ENCODE data around the gene NEO1. TPM values are rescaled to one million over a fixed set of nuclear protein-coding genes. Genes with fewer than 3 reads are reported as not detected.

NEO1 gene
- total RNA-seq, 1 donor from 2014 or later: 30.3 TPM

DNA sequence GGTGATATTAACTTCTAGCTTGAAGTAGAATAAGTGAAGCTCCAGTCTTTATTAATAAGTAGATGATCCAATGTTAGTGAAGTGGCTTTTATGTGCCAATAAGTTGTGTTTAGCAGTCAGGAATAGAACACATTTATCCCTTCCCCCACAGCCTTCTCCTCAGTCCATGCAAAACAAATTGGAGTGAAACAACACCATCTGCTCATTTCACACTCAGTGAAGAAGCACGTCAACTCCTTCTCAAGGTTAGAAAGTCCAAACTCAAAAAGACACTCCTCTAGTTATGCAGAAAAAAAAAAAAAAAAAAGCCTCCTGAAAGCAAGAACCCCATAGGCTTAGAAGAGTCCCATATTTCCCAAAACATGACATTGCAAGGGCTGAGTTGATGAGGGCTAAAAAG, 18.0 kb upstream of the NEO1 start:
- H3K9ac ChIP-seq (ENCODE audit: low read length): no peak overlapping the region
- H3K79me2 ChIP-seq (ENCODE audit: insufficient read depth, low read length): no peaks in the 10 kb centered on the region
- Mint-ChIP-seq H3K9me3 (ENCODE audit: unreplicated experiment) (no peaks in the 10 kb centered on the region), H3K4me1 (ENCODE audit: low read depth, unreplicated experiment) (peaks cover 2% of the 10 kb centered on the region), H3K36me3 (ENCODE audit: low read depth, unreplicated experiment) (no peaks in the 10 kb centered on the region), H3K27me3 (ENCODE audit: low read depth, unreplicated experiment) (peaks cover 22% of the 10 kb centered on the region), H3K27ac (ENCODE audit: unreplicated experiment) (no peak overlapping the region), H3K4me3 (ENCODE audit: unreplicated experiment) (no peak overlapping the region)
- no peak overlapping the region for H2AFZ ChIP-seq (ENCODE audit: low read depth, low read length)
- peaks cover 2% of the 10 kb centered on the region for H3K27me3 ChIP-seq (ENCODE audit: insufficient read depth, low read length)
- TF ChIP-seq EZH2 (IDR thresholded peaks at IDR 0.05; ENCODE audit: insufficient read depth, low read length): no peak
- TF ChIP-seq, protein P1, sequence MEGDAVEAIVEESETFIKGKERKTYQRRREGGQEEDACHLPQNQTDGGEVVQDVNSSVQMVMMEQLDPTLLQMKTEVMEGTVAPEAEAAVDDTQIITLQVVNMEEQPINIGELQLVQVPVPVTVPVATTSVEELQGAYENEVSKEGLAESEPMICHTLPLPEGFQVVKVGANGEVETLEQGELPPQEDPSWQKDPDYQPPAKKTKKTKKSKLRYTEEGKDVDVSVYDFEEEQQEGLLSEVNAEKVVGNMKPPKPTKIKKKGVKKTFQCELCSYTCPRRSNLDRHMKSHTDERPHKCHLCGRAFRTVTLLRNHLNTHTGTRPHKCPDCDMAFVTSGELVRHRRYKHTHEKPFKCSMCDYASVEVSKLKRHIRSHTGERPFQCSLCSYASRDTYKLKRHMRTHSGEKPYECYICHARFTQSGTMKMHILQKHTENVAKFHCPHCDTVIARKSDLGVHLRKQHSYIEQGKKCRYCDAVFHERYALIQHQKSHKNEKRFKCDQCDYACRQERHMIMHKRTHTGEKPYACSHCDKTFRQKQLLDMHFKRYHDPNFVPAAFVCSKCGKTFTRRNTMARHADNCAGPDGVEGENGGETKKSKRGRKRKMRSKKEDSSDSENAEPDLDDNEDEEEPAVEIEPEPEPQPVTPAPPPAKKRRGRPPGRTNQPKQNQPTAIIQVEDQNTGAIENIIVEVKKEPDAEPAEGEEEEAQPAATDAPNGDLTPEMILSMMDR (IDR thresholded peaks at IDR 0.05; ENCODE audit: insufficient read depth, low read depth, low read length): no peak
- FAIRE-seq (no peak), DNase-seq (ENCODE audit: low read depth) (no peak)
- H3K36me3 ChIP-seq (ENCODE audit: insufficient read depth, low read length): no peaks in the 10 kb centered on the region
- H3K27ac ChIP-seq (ENCODE audit: low read depth, low read length): no peak overlapping the region
- H3K4me2 ChIP-seq (ENCODE audit: low read length): no peak overlapping the region
- no peaks in the 10 kb centered on the region for H3K4me1 ChIP-seq (ENCODE audit: insufficient read depth, low read length)
- H3K4me3 ChIP-seq (ENCODE audit: insufficient read depth, low read depth, low read length): no peak overlapping the region
- no peaks in the 10 kb centered on the region for H4K20me1 ChIP-seq (ENCODE audit: insufficient read depth, low read length)
- no peaks in the 10 kb centered on the region for H3K9me3 ChIP-seq (ENCODE audit: insufficient read depth, low read depth, low read length)

DNA sequence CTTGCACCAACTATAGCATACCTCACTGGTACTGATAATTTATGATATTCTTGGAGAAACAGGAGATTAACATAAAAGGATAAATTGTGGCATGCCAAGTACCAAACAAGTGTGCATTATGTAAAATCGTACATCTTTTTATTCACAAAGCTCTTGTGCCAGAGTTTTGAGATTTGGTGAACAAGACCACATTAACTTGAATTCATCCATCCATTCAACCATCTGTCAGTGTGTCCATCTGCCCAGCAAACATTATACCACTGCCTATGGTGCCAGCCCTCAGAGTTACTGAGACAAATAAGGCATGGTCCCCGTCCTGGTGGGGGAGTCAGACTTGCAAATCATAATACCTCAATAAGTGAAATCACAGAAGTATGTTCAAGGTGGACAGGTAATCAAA, 17.0 kb upstream of the NEO1 start:
- no peaks in the 10 kb centered on the region for H3K36me3 ChIP-seq (ENCODE audit: insufficient read depth, low read length)
- no peak overlapping the region for H3K9ac ChIP-seq (ENCODE audit: low read length)
- peaks cover 20% of the 10 kb centered on the region for H3K27me3 Mint-ChIP-seq (ENCODE audit: low read depth, unreplicated experiment)
- H3K27ac Mint-ChIP-seq (ENCODE audit: unreplicated experiment): no peak overlapping the region
- no peaks in the 10 kb centered on the region for H3K36me3 Mint-ChIP-seq (ENCODE audit: low read depth, unreplicated experiment)
- FAIRE-seq (no peak), DNase-seq (ENCODE audit: low read depth) (no peak)
- TF ChIP-seq EZH2 (IDR thresholded peaks at IDR 0.05; ENCODE audit: insufficient read depth, low read length): no peak
- no peak overlapping the region for H3K27ac ChIP-seq (ENCODE audit: low read depth, low read length)
- H3K4me3 Mint-ChIP-seq (ENCODE audit: unreplicated experiment): no peak overlapping the region
- no peaks in the 10 kb centered on the region for H4K20me1 ChIP-seq (ENCODE audit: insufficient read depth, low read length)
- no peak overlapping the region for H2AFZ ChIP-seq (ENCODE audit: low read depth, low read length)
- peaks cover 2% of the 10 kb centered on the region for H3K27me3 ChIP-seq (ENCODE audit: insufficient read depth, low read length)
- H3K4me3 ChIP-seq (ENCODE audit: insufficient read depth, low read depth, low read length): no peak overlapping the region
- H3K4me1 ChIP-seq (ENCODE audit: insufficient read depth, low read length): no peaks in the 10 kb centered on the region
- no peak overlapping the region for H3K4me2 ChIP-seq (ENCODE audit: low read length)
- H3K79me2 ChIP-seq (ENCODE audit: insufficient read depth, low read length): no peaks in the 10 kb centered on the region
- H3K9me3 ChIP-seq (ENCODE audit: insufficient read depth, low read depth, low read length): no peaks in the 10 kb centered on the region
- H3K9me3 Mint-ChIP-seq (ENCODE audit: unreplicated experiment): no peaks in the 10 kb centered on the region
- H3K4me1 Mint-ChIP-seq (ENCODE audit: low read depth, unreplicated experiment): no peaks in the 10 kb centered on the region

DNA sequence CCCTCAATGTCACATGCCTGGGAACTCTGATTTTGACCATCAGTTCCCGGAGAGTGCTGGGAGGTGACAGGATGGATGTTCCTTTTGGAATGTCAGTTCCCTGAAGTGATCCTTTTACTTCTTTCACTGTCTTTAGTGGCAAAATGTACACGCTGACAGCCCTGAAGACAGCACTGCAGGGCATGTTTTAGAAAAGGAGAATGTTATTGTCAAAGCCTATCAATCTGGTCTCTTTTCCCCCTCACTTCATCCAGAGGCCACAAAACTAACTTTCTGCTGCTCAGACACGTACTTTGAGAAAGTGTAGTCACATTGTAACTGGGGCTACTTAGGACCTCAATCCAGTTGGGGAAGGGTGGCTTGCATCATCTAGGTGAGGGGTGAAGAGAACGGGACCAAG, 14.0 kb upstream of the NEO1 start:
- Mint-ChIP-seq H3K27me3 (ENCODE audit: low read depth, unreplicated experiment) (peaks cover 18% of the 10 kb centered on the region), H3K9me3 (ENCODE audit: unreplicated experiment) (no peaks in the 10 kb centered on the region), H3K36me3 (ENCODE audit: low read depth, unreplicated experiment) (no peaks in the 10 kb centered on the region), H3K27ac (ENCODE audit: unreplicated experiment) (no peak overlapping the region), H3K4me3 (ENCODE audit: unreplicated experiment) (no peak overlapping the region), H3K4me1 (ENCODE audit: low read depth, unreplicated experiment) (no peaks in the 10 kb centered on the region)
- DNase-seq (ENCODE audit: low read depth): no peak
- Histone ChIP-seq H3K4me1 (ENCODE audit: insufficient read depth, low read length) (no peaks in the 10 kb centered on the region), H2AFZ (ENCODE audit: low read depth, low read length) (no peak overlapping the region), H3K36me3 (ENCODE audit: insufficient read depth, low read length) (no peaks in the 10 kb centered on the region), H3K4me3 (ENCODE audit: insufficient read depth, low read depth, low read length) (no peak overlapping the region), H4K20me1 (ENCODE audit: insufficient read depth, low read length) (no peaks in the 10 kb centered on the region), H3K4me2 (ENCODE audit: low read length) (no peak overlapping the region), H3K79me2 (ENCODE audit: insufficient read depth, low read length) (no peaks in the 10 kb centered on the region), H3K9me3 (ENCODE audit: insufficient read depth, low read depth, low read length) (no peaks in the 10 kb centered on the region), H3K27me3 (ENCODE audit: insufficient read depth, low read length) (no peaks in the 10 kb centered on the region), H3K9ac (ENCODE audit: low read length) (no peak overlapping the region), H3K27ac (ENCODE audit: low read depth, low read length) (no peak overlapping the region)
- TF ChIP-seq, protein P1 (IDR thresholded peaks at IDR 0.05; ENCODE audit: insufficient read depth, low read depth, low read length): no peak
- no peak for TF ChIP-seq EZH2 (IDR thresholded peaks at IDR 0.05; ENCODE audit: insufficient read depth, low read length)
- FAIRE-seq: no peak
